CD8-positive, alpha-beta memory T cell (primary cell): ENCODE measurements around the gene ULK3. TPM values are rescaled to one million over a fixed set of nuclear protein-coding genes. Genes with fewer than 3 reads are reported as not detected.

Source experiments
- CTCF ChIA-PET: fragments of 350-600 bp; sonication (Branson Sonifier 250); formaldehyde crosslinking; loops from one replicate; lab custom pipeline; 2021; ENCODE audit warnings: antibody characterized with exemption; lab: Charles Lee
- POLR2A ChIA-PET: fragments of 350-600 bp; sonication (Branson Sonifier 250); formaldehyde crosslinking; loops from one replicate; lab custom pipeline; 2021; ENCODE audit warnings: antibody characterized with exemption; lab: Charles Lee
- DNase-seq, 5 donors: peaks; one replicate each; pipeline versions ENCODE4 v3.0.0 to v3.0.0-alpha.2; 2020 to 2022; ENCODE audit warnings: mixed read lengths in 1 of 5
- H3K27ac ChIP-seq: one replicate; pipeline ENCODE4 v1.7.0; 2013; ENCODE audit warnings: low read depth, mild to moderate bottlenecking, low read length, moderate library complexity
- H3K27me3 ChIP-seq: 2 replicates; pipeline ENCODE4 v1.7.0; 2013; ENCODE audit warnings: low read length, mild to moderate bottlenecking; ENCODE audit not compliant: insufficient read depth, poor library complexity, severe bottlenecking
- H3K36me3 ChIP-seq: 2 replicates; pipeline ENCODE4 v1.7.0; 2013; ENCODE audit warnings: mild to moderate bottlenecking, low read length, moderate library complexity; ENCODE audit not compliant: insufficient read depth
- H3K4me1 ChIP-seq: 2 replicates; pipeline ENCODE4 v1.7.0; 2013; ENCODE audit warnings: mild to moderate bottlenecking, low read length, moderate library complexity; ENCODE audit not compliant: insufficient read depth
- H3K4me3 ChIP-seq: 2 replicates; pipeline ENCODE4 v1.7.0; 2013; ENCODE audit warnings: mild to moderate bottlenecking, low read length
- H3K9me3 ChIP-seq: 2 replicates; pipeline ENCODE4 v1.7.0; 2013; ENCODE audit warnings: mild to moderate bottlenecking, low read length
- H3K27ac Mint-ChIP-seq, 8 donors: one replicate each; pipeline ENCODE4 v1.8.0; 2020 to 2021; ENCODE audit warnings: mixed read lengths in 8 of 8, mild to moderate bottlenecking in 6 of 8, inconsistent platforms in 3 of 8, moderate library complexity in 3 of 8
- H3K27me3 Mint-ChIP-seq, 2 donors: one replicate each; pipeline ENCODE4 v1.8.0; 2020 to 2021; ENCODE audit warnings: mixed read lengths in 2 of 2, mild to moderate bottlenecking in 1 of 2, moderate library complexity in 1 of 2
- H3K36me3 Mint-ChIP-seq, 3 donors: one replicate each; pipeline ENCODE4 v1.8.0; 2020 to 2021; ENCODE audit warnings: mixed read lengths in 3 of 3, inconsistent platforms in 1 of 3, mild to moderate bottlenecking in 1 of 3
- H3K4me1 Mint-ChIP-seq, 3 donors: one replicate each; pipeline ENCODE4 v1.8.0; 2020 to 2021; ENCODE audit warnings: mixed read lengths in 3 of 3, inconsistent platforms in 1 of 3, mild to moderate bottlenecking in 1 of 3
- H3K4me3 Mint-ChIP-seq, 7 donors: one replicate each; pipeline ENCODE4 v1.8.0; 2020 to 2021; ENCODE audit warnings: mixed read lengths in 7 of 7, mild to moderate bottlenecking in 6 of 7, moderate library complexity in 4 of 7, inconsistent platforms in 2 of 7
- H3K9me3 Mint-ChIP-seq, 5 donors: one replicate each; pipeline ENCODE4 v1.8.0; 2020 to 2022; ENCODE audit warnings: mixed read lengths in 5 of 5, mild to moderate bottlenecking in 3 of 5, moderate library complexity in 2 of 5, inconsistent platforms in 1 of 5
- polyA plus RNA-seq: library from polyadenylated mRNA; unstranded; fragments of 300-500 nt; fragmentation: Illumina TruSeq; gene quantifications from one replicate; pipeline ENCODE4 v1.2.3, GENCODE V29; 2021
- total RNA-seq, 2 experiments: library from RNA; stranded (reverse); gene quantifications; one replicate each; pipeline ENCODE4 v1.2.3, GENCODE V29; 2021

The ULK3 gene
- total and polyA plus RNA-seq, 3 experiments from 2014 or later: 43.1 to 60.1 (median 53.9) TPM

DNA sequence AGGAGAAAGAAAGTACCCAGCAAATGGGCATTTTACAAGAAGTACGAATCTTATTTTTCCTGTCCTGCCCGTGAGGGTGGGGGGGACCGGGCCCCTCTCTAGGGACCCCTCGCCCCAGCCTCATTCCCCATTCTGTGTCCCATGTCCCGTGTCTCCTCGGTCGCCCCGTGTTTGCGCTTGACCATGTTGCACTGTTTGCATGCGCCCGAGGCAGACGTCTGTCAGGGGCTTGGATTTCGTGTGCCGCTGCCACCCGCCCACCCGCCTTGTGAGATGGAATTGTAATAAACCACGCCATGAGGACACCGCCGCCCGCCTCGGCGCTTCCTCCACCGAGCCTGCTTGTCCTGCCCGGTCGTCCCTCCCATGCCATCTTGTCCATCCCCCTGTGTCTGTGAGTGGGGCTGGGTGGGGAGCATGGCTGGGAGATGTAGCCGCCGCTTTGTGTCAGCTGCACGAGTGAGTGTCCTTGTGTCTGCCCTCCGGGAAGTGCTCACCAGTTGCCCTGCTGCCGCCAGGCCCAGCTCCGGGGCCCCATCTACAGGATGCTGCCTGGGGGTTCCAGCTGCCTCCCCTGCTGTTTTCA lies 40.0 kb downstream of the ULK3 start:
- CTCF ChIA-PET: interaction anchor here (0.8 to 8.9 kb wide), 4 partner anchors 9 to 39 kb away, joined by 3 to 86 read pairs (median 10); no protein-coding TSS in a partner anchor
- Histone ChIP-seq H3K36me3 (peaks cover 48% of the 10 kb centered on the region), H3K27ac (no peak overlapping the region), H3K4me1 (peaks cover 36% of the 10 kb centered on the region), H3K27me3 (no peaks in the 10 kb centered on the region), H3K9me3 (no peaks in the 10 kb centered on the region), H3K4me3 (no peak overlapping the region)
- Mint-ChIP-seq H3K9me3 (no peaks in the 10 kb centered on the region), H3K4me1 (peaks cover 32 to 43% (median 41%) of the 10 kb centered on the region in 3 donors), H3K27me3 (no peaks in the 10 kb centered on the region), H3K27ac (peak overlapping the region in 1 of 8 donors; percentile 74), H3K4me3 (no peak overlapping the region), H3K36me3 (peaks cover 4 to 67% (median 6%) of the 10 kb centered on the region in 3 donors)
- POLR2A ChIA-PET: interaction anchor here (1.5 kb wide), 1 partner anchor 15 kb away, joined by 4 read pairs; no protein-coding TSS in a partner anchor
- DNase-seq: no peak

DNA sequence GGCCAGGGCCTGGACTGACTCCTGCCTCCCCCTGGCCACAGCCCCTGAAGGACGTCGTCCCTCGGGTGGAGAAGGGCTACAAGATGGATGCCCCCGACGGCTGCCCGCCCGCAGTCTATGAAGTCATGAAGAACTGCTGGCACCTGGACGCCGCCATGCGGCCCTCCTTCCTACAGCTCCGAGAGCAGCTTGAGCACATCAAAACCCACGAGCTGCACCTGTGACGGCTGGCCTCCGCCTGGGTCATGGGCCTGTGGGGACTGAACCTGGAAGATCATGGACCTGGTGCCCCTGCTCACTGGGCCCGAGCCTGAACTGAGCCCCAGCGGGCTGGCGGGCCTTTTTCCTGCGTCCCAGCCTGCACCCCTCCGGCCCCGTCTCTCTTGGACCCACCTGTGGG lies 40.7 kb downstream of the ULK3 start:
- H3K36me3 ChIP-seq: peaks cover 50% of the 10 kb centered on the region
- CTCF ChIA-PET: interaction anchor here (0.9 to 8.9 kb wide), 3 partner anchors 32 to 168 kb away, joined by 3 to 86 read pairs (median 3); no protein-coding TSS in a partner anchor
- H3K27me3 Mint-ChIP-seq: no peaks in the 10 kb centered on the region
- peaks cover 36 to 44% (median 42%) of the 10 kb centered on the region in 3 donors for H3K4me1 Mint-ChIP-seq
- no peak overlapping the region for H3K4me3 Mint-ChIP-seq
- H3K27ac ChIP-seq: no peak overlapping the region
- H3K4me3 ChIP-seq: no peak overlapping the region
- no peaks in the 10 kb centered on the region for H3K9me3 ChIP-seq
- POLR2A ChIA-PET: interaction anchor here (1.5 kb wide), 1 partner anchor 15 kb away, joined by 4 read pairs; no protein-coding TSS in a partner anchor
- H3K27me3 ChIP-seq: no peaks in the 10 kb centered on the region
- H3K4me1 ChIP-seq: peaks cover 41% of the 10 kb centered on the region
- no peak for DNase-seq
- peak overlapping the region in 1 of 8 donors; percentile 74 for H3K27ac Mint-ChIP-seq
- H3K9me3 Mint-ChIP-seq: no peaks in the 10 kb centered on the region
- peaks cover 4 to 74% (median 6%) of the 10 kb centered on the region in 3 donors for H3K36me3 Mint-ChIP-seq

DNA sequence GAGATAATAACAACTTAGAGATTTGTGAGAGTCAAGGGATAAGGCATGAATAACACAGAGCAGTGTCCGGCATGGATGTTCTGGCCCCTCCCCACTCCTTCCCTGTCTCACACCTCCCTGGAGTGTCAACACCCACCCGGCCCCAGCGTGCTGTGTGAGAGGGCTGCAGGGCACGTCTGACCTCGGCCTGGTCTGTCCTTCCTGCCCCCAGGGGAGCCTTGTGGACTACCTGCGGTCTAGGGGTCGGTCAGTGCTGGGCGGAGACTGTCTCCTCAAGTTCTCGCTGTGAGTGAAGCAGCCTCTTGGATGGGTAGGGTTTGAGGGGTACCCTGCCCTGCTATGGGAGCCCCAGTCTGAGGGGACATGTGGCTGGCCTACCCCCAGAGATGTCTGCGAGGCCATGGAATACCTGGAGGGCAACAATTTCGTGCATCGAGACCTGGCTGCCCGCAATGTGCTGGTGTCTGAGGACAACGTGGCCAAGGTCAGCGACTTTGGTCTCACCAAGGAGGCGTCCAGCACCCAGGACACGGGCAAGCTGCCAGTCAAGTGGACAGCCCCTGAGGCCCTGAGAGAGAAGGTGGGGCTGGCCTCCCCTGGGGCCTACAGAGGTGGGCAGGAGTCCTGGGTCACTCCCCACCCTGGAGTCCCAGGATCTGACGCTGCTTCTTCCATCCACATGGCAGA lies 41.5 kb downstream of the ULK3 start:
- CTCF ChIA-PET: interaction anchor here (0.9 to 15.8 kb wide), 9 partner anchors 14 to 170 kb away, joined by 3 to 1086 read pairs (median 11); partner anchors contain the start of gene CSK
- peaks cover 32 to 41% (median 37%) of the 10 kb centered on the region in 3 donors for H3K4me1 Mint-ChIP-seq
- peaks cover 50% of the 10 kb centered on the region for H3K36me3 ChIP-seq

DNA sequence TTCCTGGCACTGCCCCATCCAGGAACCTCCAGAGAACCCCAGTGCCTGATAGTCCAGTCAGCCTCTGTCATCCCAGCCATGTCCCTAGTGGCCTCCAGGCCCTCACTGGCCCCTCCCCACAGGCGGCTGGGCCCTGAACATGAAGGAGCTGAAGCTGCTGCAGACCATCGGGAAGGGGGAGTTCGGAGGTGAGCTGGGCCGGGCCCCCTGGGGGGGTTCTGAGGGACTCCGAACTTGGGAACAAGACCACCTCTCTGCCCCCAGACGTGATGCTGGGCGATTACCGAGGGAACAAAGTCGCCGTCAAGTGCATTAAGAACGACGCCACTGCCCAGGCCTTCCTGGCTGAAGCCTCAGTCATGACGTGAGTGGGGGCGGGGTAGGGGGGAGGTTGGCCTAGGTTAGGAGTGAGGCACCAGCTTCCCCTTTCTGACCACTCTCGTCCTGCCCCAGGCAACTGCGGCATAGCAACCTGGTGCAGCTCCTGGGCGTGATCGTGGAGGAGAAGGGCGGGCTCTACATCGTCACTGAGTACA lies 42.3 kb downstream of the ULK3 start:
- peaks cover 50% of the 10 kb centered on the region for H3K36me3 ChIP-seq
- H3K9me3 ChIP-seq: no peaks in the 10 kb centered on the region
- no peaks in the 10 kb centered on the region for H3K27me3 Mint-ChIP-seq
- H3K4me1 Mint-ChIP-seq: peaks cover 36 to 47% (median 42%) of the 10 kb centered on the region in 3 donors
- H3K9me3 Mint-ChIP-seq: no peaks in the 10 kb centered on the region
- no peak overlapping the region for H3K4me3 Mint-ChIP-seq
- DNase-seq: no peak
- no peaks in the 10 kb centered on the region for H3K27me3 ChIP-seq
- no peak overlapping the region for H3K27ac ChIP-seq
- no peak overlapping the region for H3K4me3 ChIP-seq
- POLR2A ChIA-PET: interaction anchor here (1.6 to 2.4 kb wide), 3 partner anchors 20 to 32 kb away, joined by 5 to 13 read pairs (median 13); partner anchors contain the start of gene CSK
- H3K27ac Mint-ChIP-seq: peak overlapping the region in 4 of 8 donors; percentile 92 to 97 (median 96)
- peaks cover 51% of the 10 kb centered on the region for H3K4me1 ChIP-seq
- H3K36me3 Mint-ChIP-seq: peaks cover 4 to 79% (median 6%) of the 10 kb centered on the region in 3 donors
- CTCF ChIA-PET: interaction anchor here (1.5 to 15.8 kb wide), 7 partner anchors 13 to 169 kb away, joined by 3 to 1086 read pairs (median 11); partner anchors contain the start of gene CSK

More for the DNA sequence above, 41.5 kb downstream of the ULK3 start:
- no peaks in the 10 kb centered on the region for H3K9me3 ChIP-seq
- H3K27me3 ChIP-seq: no peaks in the 10 kb centered on the region
- peaks cover 43% of the 10 kb centered on the region for H3K4me1 ChIP-seq
- POLR2A ChIA-PET: no interaction called here
- no peak for DNase-seq
- Mint-ChIP-seq H3K4me3 (no peak overlapping the region), H3K36me3 (peaks cover 4 to 74% (median 5%) of the 10 kb centered on the region in 3 donors), H3K27ac (peak overlapping the region in 6 of 8 donors; percentile 17 to 91 (median 66)), H3K9me3 (no peaks in the 10 kb centered on the region), H3K27me3 (no peaks in the 10 kb centered on the region)
- no peak overlapping the region for H3K27ac ChIP-seq
- no peak overlapping the region for H3K4me3 ChIP-seq

DNA sequence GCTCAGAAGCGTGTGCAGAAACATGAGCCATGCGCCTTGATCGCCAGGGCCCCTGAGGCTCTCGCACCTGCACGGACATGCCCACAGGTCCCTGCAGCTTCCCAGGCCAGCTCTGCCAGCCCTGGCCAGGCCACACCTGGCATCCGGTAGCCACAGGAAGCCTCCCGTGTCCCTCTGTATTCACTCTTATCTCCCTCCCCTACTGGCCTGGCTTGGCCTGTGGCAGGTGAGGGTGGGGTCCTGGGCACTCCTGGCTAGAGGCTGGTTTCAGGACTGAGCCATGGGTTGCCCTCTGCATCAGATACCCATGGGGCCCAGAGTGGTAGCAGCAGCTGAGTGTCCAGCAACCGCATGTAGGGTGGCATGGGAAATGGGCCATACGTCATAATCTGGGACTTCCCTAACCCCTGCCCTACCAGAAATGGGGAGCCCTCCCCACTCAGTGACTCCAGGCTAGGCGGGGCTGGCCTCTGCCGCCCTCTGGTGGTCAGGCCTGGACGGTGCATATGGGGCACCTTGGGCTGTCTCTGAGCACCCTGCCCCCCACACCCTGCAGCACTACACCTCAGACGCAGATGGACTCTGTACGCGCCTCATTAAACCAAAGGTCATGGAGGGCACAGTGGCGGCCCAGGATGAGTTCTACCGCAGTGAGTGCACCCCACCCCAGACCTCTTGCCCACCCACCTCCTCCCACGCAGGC lies 42.9 kb downstream of the ULK3 start:
- peaks cover 42 to 53% (median 48%) of the 10 kb centered on the region in 3 donors for H3K4me1 Mint-ChIP-seq
- Histone ChIP-seq H3K4me3 (peak overlapping the region; percentile 32), H3K36me3 (peaks cover 50% of the 10 kb centered on the region), H3K27ac (peak overlapping the region; percentile 65), H3K27me3 (no peaks in the 10 kb centered on the region), H3K9me3 (no peaks in the 10 kb centered on the region), H3K4me1 (peaks cover 57% of the 10 kb centered on the region)
- no peaks in the 10 kb centered on the region for H3K27me3 Mint-ChIP-seq
- peak; percentile 81 to 91 (median 85) for DNase-seq
- peaks cover 4 to 81% (median 6%) of the 10 kb centered on the region in 3 donors for H3K36me3 Mint-ChIP-seq
- H3K27ac Mint-ChIP-seq: peak overlapping the region; percentile 79 to 97 (median 94)
- CTCF ChIA-PET: interaction anchor here (0.6 to 15.8 kb wide), 15 partner anchors 8 to 189 kb away, joined by 3 to 1086 read pairs (median 7); partner anchors contain the start of gene CSK
- POLR2A ChIA-PET: interaction anchor here (0.6 to 2.4 kb wide), 7 partner anchors 8 to 31 kb away, joined by 3 to 13 read pairs (median 6); partner anchors contain the start of gene CSK
- H3K9me3 Mint-ChIP-seq: no peaks in the 10 kb centered on the region
- H3K4me3 Mint-ChIP-seq: peak overlapping the region in 6 of 7 donors; percentile 19 to 40 (median 26)

DNA sequence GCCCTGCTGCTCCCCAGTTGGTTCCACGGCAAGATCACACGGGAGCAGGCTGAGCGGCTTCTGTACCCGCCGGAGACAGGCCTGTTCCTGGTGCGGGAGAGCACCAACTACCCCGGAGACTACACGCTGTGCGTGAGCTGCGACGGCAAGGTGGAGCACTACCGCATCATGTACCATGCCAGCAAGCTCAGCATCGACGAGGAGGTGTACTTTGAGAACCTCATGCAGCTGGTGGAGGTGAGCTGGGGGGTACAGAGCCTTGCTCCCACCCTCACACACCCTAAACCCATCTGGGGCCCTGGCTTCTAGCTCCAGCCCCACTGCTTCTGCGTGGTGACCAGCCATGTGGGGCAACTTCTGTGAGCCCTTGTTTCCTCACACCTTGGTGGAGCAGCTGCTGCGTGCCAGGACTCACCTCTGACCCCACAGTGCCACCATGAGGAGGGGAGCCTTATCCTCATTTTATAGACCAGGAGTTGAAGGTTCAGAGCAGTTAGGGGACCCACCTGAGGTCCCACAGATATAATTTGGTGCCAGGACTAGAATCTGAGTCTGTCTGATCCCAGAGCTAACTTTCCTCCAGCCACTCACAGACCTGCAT lies 43.6 kb downstream of the ULK3 start:
- Histone ChIP-seq H3K4me1 (peaks cover 63% of the 10 kb centered on the region), H3K36me3 (peaks cover 50% of the 10 kb centered on the region), H3K4me3 (peak overlapping the region; percentile 32), H3K9me3 (no peaks in the 10 kb centered on the region), H3K27me3 (no peaks in the 10 kb centered on the region), H3K27ac (peak overlapping the region; percentile 65)
- H3K36me3 Mint-ChIP-seq: peaks cover 4 to 80% (median 6%) of the 10 kb centered on the region in 3 donors
- H3K27ac Mint-ChIP-seq: peak overlapping the region; percentile 79 to 97 (median 94)
- peak overlapping the region in 3 of 7 donors; percentile 22 to 48 (median 24) for H3K4me3 Mint-ChIP-seq
- peak in 1 of 5 donors; percentile 36 for DNase-seq
- peaks cover 46 to 57% (median 54%) of the 10 kb centered on the region in 3 donors for H3K4me1 Mint-ChIP-seq
- no peaks in the 10 kb centered on the region for H3K27me3 Mint-ChIP-seq
- ChIA-PET POLR2A (interaction anchor here (0.6 to 2.4 kb wide), 7 partner anchors 9 to 30 kb away, joined by 3 to 13 read pairs (median 6); partner anchors contain the start of gene CSK), CTCF (interaction anchor here (0.6 to 15.8 kb wide), 15 partner anchors 9 to 189 kb away, joined by 3 to 1086 read pairs (median 7); partner anchors contain the start of gene CSK)
- H3K9me3 Mint-ChIP-seq: no peaks in the 10 kb centered on the region
